Naive thymus-derived CD4-positive, alpha-beta T cell (primary cell): ENCODE results near the gene ADAMTS20. TPM values are rescaled to one million over a fixed set of nuclear protein-coding genes. Genes with fewer than 3 reads are reported as not detected.
A peak's percentile ranks its signal among the peaks of the same experiment; 100 is the strongest.
"Not testable (repeated sequence)": the region's sequence is repeated elsewhere in the genome, so short reads cannot be mapped to it uniquely, and the experiment has no call there.

ENCODE experiments used
- ATAC-seq: fragments of 150-1000 bp; cut with Tn5 transposase; 2 replicates; pipeline ENCODE4 v1.10.0; 2021; ENCODE audit warnings: mild to moderate bottlenecking, moderate library complexity
- CTCF ChIA-PET: fragments of 350-600 bp; sonication (Branson Sonifier 250); formaldehyde crosslinking; loops from one replicate; lab custom pipeline; 2021; ENCODE audit warnings: antibody characterized with exemption; lab: Charles Lee
- POLR2A ChIA-PET: fragments of 350-600 bp; sonication (Branson Sonifier 250); formaldehyde crosslinking; loops from one replicate; lab custom pipeline; 2021; ENCODE audit warnings: antibody characterized with exemption, inconsistent platforms; lab: Charles Lee
- DNase-seq, 9 donors: peaks; one replicate each; pipeline versions ENCODE4 v3.0.0 to v3.0.0-alpha.2; 2020 to 2022; ENCODE audit warnings: mixed read lengths in 1 of 9
- H3K27ac ChIP-seq: one replicate; pipeline ENCODE4 v1.7.0; 2013; ENCODE audit warnings: mild to moderate bottlenecking, low read depth, low read length, moderate library complexity
- H3K27me3 ChIP-seq, 2 donors: one replicate each; pipeline ENCODE4 v1.7.0; 2013; ENCODE audit warnings: low read length in 2 of 2, mild to moderate bottlenecking in 2 of 2, moderate library complexity in 2 of 2; ENCODE audit not compliant: control insufficient read depth in 2 of 2, insufficient read depth in 2 of 2
- H3K36me3 ChIP-seq, 3 experiments: 1 replicate in 2 of 3; 2 replicates in 1 of 3; pipeline ENCODE4 v1.7.0; 2013; ENCODE audit warnings: low read length in 3 of 3, mild to moderate bottlenecking in 3 of 3, moderate library complexity in 1 of 3; ENCODE audit not compliant: insufficient read depth in 3 of 3, control insufficient read depth in 2 of 3
- H3K4me1 ChIP-seq, 2 donors: one replicate each; pipeline ENCODE4 v1.7.0; 2013; ENCODE audit warnings: low read length in 2 of 2, mild to moderate bottlenecking in 2 of 2, moderate library complexity in 1 of 2; ENCODE audit not compliant: control insufficient read depth in 2 of 2, insufficient read depth in 2 of 2
- H3K4me3 ChIP-seq: 2 replicates; pipeline ENCODE4 v1.7.0; 2013; ENCODE audit warnings: mild to moderate bottlenecking, low read length
- H3K9me3 ChIP-seq, 3 experiments: 1 replicate in 2 of 3; 2 replicates in 1 of 3; pipeline ENCODE4 v1.7.0; 2013; ENCODE audit warnings: low read length in 3 of 3; ENCODE audit not compliant: control insufficient read depth in 2 of 3
- H3K27ac Mint-ChIP-seq, 9 donors: one replicate each; pipeline ENCODE4 v1.8.0; 2020 to 2022; ENCODE audit warnings: mixed read lengths in 9 of 9, mild to moderate bottlenecking in 8 of 9, moderate library complexity in 5 of 9, inconsistent platforms in 2 of 9
- H3K27me3 Mint-ChIP-seq, 5 donors: one replicate each; pipeline ENCODE4 v1.8.0; 2021 to 2022; ENCODE audit warnings: mixed read lengths in 5 of 5, mild to moderate bottlenecking in 1 of 5
- H3K36me3 Mint-ChIP-seq, 5 donors: one replicate each; pipeline ENCODE4 v1.8.0; 2020 to 2022; ENCODE audit warnings: mixed read lengths in 5 of 5, mild to moderate bottlenecking in 3 of 5, inconsistent platforms in 1 of 5
- H3K4me1 Mint-ChIP-seq, 7 donors: one replicate each; pipeline ENCODE4 v1.8.0; 2020 to 2022; ENCODE audit warnings: mixed read lengths in 7 of 7, mild to moderate bottlenecking in 3 of 7, inconsistent platforms in 1 of 7
- H3K4me3 Mint-ChIP-seq, 10 donors: one replicate each; pipeline ENCODE4 v1.8.0; 2020 to 2022; ENCODE audit warnings: mild to moderate bottlenecking in 10 of 10, mixed read lengths in 10 of 10, moderate library complexity in 6 of 10, inconsistent platforms in 2 of 10
- H3K9me3 Mint-ChIP-seq, 11 donors: one replicate each; pipeline ENCODE4 v1.8.0; 2020 to 2022; ENCODE audit warnings: mixed read lengths in 11 of 11, mild to moderate bottlenecking in 4 of 11, inconsistent platforms in 1 of 11, moderate library complexity in 1 of 11
- intact Hi-C, 2 donors: fragments of 100-400 bp; cut with micrococcal nuclease; formaldehyde crosslinking; loops; one replicate each; pipeline ENCODE4 v1.15.1; 2023
- polyA plus RNA-seq, 2 donors: library from polyadenylated mRNA; unstranded; fragments of 300-500 nt; fragmentation: Illumina TruSeq; gene quantifications; one replicate each; pipeline ENCODE4 v1.2.3, GENCODE V29; 2021
- total RNA-seq, 6 experiments: library from RNA in 5 of 6; stranded (reverse) in 5 of 6; gene quantifications; 1 replicate in 5 of 6; 2 replicates in 1 of 6; pipeline ENCODE4 v1.2.3 and lab custom pipeline; 2021 to 2026

ADAMTS20 gene
- total and polyA plus RNA-seq, 7 experiments from 2014 or later: not detected

- Histone ChIP-seq H3K4me1 (no peaks in the 10 kb centered on the region), H3K4me3 (no peak overlapping the region), H3K9me3 (peaks cover 0 to 7% (median 0%) of the 10 kb centered on the region in 3 experiments), H3K27me3 (peaks cover 0 to 3% of the 10 kb centered on the region in 2 donors), H3K27ac (no peak overlapping the region), H3K36me3 (no peaks in the 10 kb centered on the region)
- DNase-seq: no peak
- ChIA-PET CTCF (no interaction called here), POLR2A (no interaction called here)
- Mint-ChIP-seq H3K4me3 (peak overlapping the region in 1 of 10 donors; percentile 45), H3K27me3 (peaks cover 30 to 42% (median 38%) of the 10 kb centered on the region in 5 donors), H3K36me3 (peaks cover 0 to 4% (median 0%) of the 10 kb centered on the region in 5 donors), H3K4me1 (peaks cover 0 to 3% (median 0%) of the 10 kb centered on the region in 7 donors), H3K27ac (no peak overlapping the region), H3K9me3 (peaks cover 3 to 40% (median 17%) of the 10 kb centered on the region in 11 donors)
- no peak for ATAC-seq
- intact Hi-C loops: no loop called here
Observed at GRCh38 chr12:43551279-43551970, 578 bp downstream of the ADAMTS20 start.

- Histone ChIP-seq H3K36me3 (no peaks in the 10 kb centered on the region), H3K27me3 (peaks cover 0 to 3% of the 10 kb centered on the region in 2 donors), H3K9me3 (peaks cover 0 to 5% (median 0%) of the 10 kb centered on the region in 3 experiments), H3K4me1 (no peaks in the 10 kb centered on the region), H3K4me3 (no peak overlapping the region), H3K27ac (no peak overlapping the region)
- ChIA-PET POLR2A (no interaction called here), CTCF (no interaction called here)
- DNase-seq (no peak), ATAC-seq (no peak)
- Mint-ChIP-seq H3K4me1 (peaks cover 0 to 3% (median 0%) of the 10 kb centered on the region in 7 donors), H3K4me3 (no peak overlapping the region), H3K36me3 (peaks cover 0 to 4% (median 0%) of the 10 kb centered on the region in 5 donors), H3K27ac (no peak overlapping the region), H3K27me3 (peaks cover 30 to 42% (median 38%) of the 10 kb centered on the region in 5 donors), H3K9me3 (peaks cover 3 to 34% (median 16%) of the 10 kb centered on the region in 11 donors)
- intact Hi-C loops: no loop called here
Observed at GRCh38 chr12:43550831-43551271, 1.2 kb downstream of the ADAMTS20 start.

DNA sequence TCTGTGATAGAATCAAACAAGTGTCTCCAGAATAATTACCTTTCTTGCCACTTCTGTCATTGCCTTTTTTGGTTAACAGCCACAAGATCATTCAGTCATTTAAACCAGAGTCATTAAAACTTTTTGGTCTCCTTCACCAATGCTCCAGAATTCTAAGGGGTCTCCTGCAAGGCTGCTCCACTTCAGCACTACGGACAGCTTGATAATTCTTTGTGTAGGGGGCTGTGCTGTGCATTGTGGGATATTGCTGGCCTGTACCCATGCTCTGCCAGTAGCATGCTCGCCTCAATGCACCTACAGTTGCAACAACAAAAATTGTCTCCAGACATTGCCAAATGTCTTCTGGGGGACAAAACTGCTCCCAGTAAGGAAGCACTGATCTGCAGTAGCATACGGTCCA is 7.3 kb downstream of the ADAMTS20 start:
- DNase-seq (no peak), ATAC-seq (no peak)
- POLR2A ChIA-PET: no interaction called here
- no peaks in the 10 kb centered on the region for H3K27me3 ChIP-seq
- H3K27ac ChIP-seq: no peak overlapping the region
- no peak overlapping the region for H3K4me3 Mint-ChIP-seq
- no peak overlapping the region for H3K4me3 ChIP-seq
- H3K27me3 Mint-ChIP-seq: peaks cover 0 to 13% (median 4%) of the 10 kb centered on the region in 5 donors
- no peaks in the 10 kb centered on the region for H3K4me1 ChIP-seq
- H3K27ac Mint-ChIP-seq: no peak overlapping the region
- no peaks in the 10 kb centered on the region for H3K36me3 ChIP-seq
- intact Hi-C loops: no loop called here
- CTCF ChIA-PET: no interaction called here
- H3K36me3 Mint-ChIP-seq: no peaks in the 10 kb centered on the region
- H3K9me3 ChIP-seq: no peaks in the 10 kb centered on the region
- peaks cover 0 to 4% (median 0%) of the 10 kb centered on the region in 11 donors for H3K9me3 Mint-ChIP-seq
- no peaks in the 10 kb centered on the region for H3K4me1 Mint-ChIP-seq

GRCh38 chr12:43540470-43540869 is 11.5 kb downstream of the ADAMTS20 start:
- ChIA-PET POLR2A (no interaction called here), CTCF (no interaction called here)
- Histone ChIP-seq H3K4me3 (no peak overlapping the region), H3K27me3 (no peaks in the 10 kb centered on the region), H3K36me3 (no peaks in the 10 kb centered on the region), H3K4me1 (no peaks in the 10 kb centered on the region), H3K9me3 (no peaks in the 10 kb centered on the region), H3K27ac (no peak overlapping the region)
- peaks cover 0 to 15% (median 6%) of the 10 kb centered on the region in 11 donors for H3K9me3 Mint-ChIP-seq
- ATAC-seq (no peak), DNase-seq (no peak)
- no peaks in the 10 kb centered on the region for H3K4me1 Mint-ChIP-seq
- H3K27ac Mint-ChIP-seq: no peak overlapping the region
- peaks cover 0 to 2% (median 0%) of the 10 kb centered on the region in 5 donors for H3K27me3 Mint-ChIP-seq
- no peak overlapping the region for H3K4me3 Mint-ChIP-seq
- intact Hi-C loops: no loop called here
- peaks cover 0 to 5% (median 0%) of the 10 kb centered on the region in 5 donors for H3K36me3 Mint-ChIP-seq

- H3K4me3 Mint-ChIP-seq, H3K4me3 ChIP-seq, H3K27ac ChIP-seq, ATAC-seq, H3K36me3 ChIP-seq, H3K4me1 ChIP-seq, H3K27me3 Mint-ChIP-seq, POLR2A ChIA-PET, DNase-seq, H3K27me3 ChIP-seq, H3K9me3 ChIP-seq, CTCF ChIA-PET, H3K4me1 Mint-ChIP-seq, intact Hi-C loops, H3K36me3 Mint-ChIP-seq, H3K27ac Mint-ChIP-seq: not testable (repeated sequence)
- H3K9me3 Mint-ChIP-seq: peaks cover 0 to 13% (median 6%) of the 10 kb centered on the region in 11 donors
Observed at GRCh38 chr12:43537675-43538074, 14.3 kb downstream of the ADAMTS20 start.

GRCh38 chr12:43516045-43516444 is 36.0 kb downstream of the ADAMTS20 start:
- ATAC-seq: no peak
- CTCF ChIA-PET: no interaction called here

More at GRCh38 chr12:43516045-43516444, 36.0 kb downstream of the ADAMTS20 start:
- peaks cover 0 to 9% (median 1%) of the 10 kb centered on the region in 11 donors for H3K9me3 Mint-ChIP-seq
- H3K4me1 Mint-ChIP-seq: no peaks in the 10 kb centered on the region
- H3K4me1 ChIP-seq: no peaks in the 10 kb centered on the region
- no peaks in the 10 kb centered on the region for H3K9me3 ChIP-seq
- POLR2A ChIA-PET: no interaction called here
- intact Hi-C loops: no loop called here
- H3K36me3 ChIP-seq: no peaks in the 10 kb centered on the region
- no peak overlapping the region for H3K27ac ChIP-seq
- H3K27me3 ChIP-seq: no peaks in the 10 kb centered on the region
- no peak for DNase-seq
- H3K27ac Mint-ChIP-seq: no peak overlapping the region
- no peak overlapping the region for H3K4me3 ChIP-seq
- H3K4me3 Mint-ChIP-seq: no peak overlapping the region
- peaks cover 0 to 11% (median 9%) of the 10 kb centered on the region in 5 donors for H3K27me3 Mint-ChIP-seq
- H3K36me3 Mint-ChIP-seq: no peaks in the 10 kb centered on the region
